Natural killer cell treated with Interleukin-12 subunit alpha and Interleukin-12 subunit beta and Interleukin-15 and Interleukin-18, amount 100 ng/mL, for 72 hours (primary cell): ENCODE results near the gene UBE3C. TPM values are rescaled to one million over a fixed set of nuclear protein-coding genes. Genes with fewer than 3 reads are reported as not detected.
"Not testable (repeated sequence)": the region's sequence is repeated elsewhere in the genome, so short reads cannot be mapped to it uniquely, and the experiment has no call there.

Experiments
- ATAC-seq, 2 donors: fragments of 150-1000 bp; cut with Tn5 transposase in 1 of 2; sonication (Bioruptor Pico), chemical (Tn5 transposase) in 1 of 2; 2 replicates each; pipeline ENCODE4 v1.10.0; 2021
- DNase-seq: peaks from one replicate; pipeline ENCODE4 v3.0.0; 2022; ENCODE audit warnings: low spot score
- H3K27ac Mint-ChIP-seq, 2 donors: 1 replicate in 1 of 2; 2 replicates in 1 of 2; pipeline ENCODE4 v1.8.0; 2022; ENCODE audit warnings: mixed read lengths in 2 of 2, mild to moderate bottlenecking in 1 of 2, moderate library complexity in 1 of 2
- H3K27me3 Mint-ChIP-seq, 2 donors: 1 replicate in 1 of 2; 2 replicates in 1 of 2; pipeline ENCODE4 v1.8.0; 2022; ENCODE audit warnings: mixed read lengths in 2 of 2
- H3K36me3 Mint-ChIP-seq: one replicate; pipeline ENCODE4 v1.8.0; 2022; ENCODE audit warnings: mixed read lengths
- H3K4me1 Mint-ChIP-seq, 2 donors: 1 replicate in 1 of 2; 2 replicates in 1 of 2; pipeline ENCODE4 v1.8.0; 2022; ENCODE audit warnings: low read depth in 2 of 2, mixed read lengths in 2 of 2, mild to moderate bottlenecking in 1 of 2
- H3K4me3 Mint-ChIP-seq: one replicate; pipeline ENCODE4 v1.8.0; 2022; ENCODE audit warnings: mixed read lengths
- H3K9me3 Mint-ChIP-seq: 2 replicates; pipeline ENCODE4 v1.8.0; 2022; ENCODE audit warnings: mixed read lengths
- total RNA-seq, 2 donors: library from RNA; stranded (reverse); gene quantifications; one replicate each; pipeline ENCODE4 v1.2.3, GENCODE V29; 2022

Gene UBE3C
- total RNA-seq, 2 donors from 2014 or later: 69.6 to 117 TPM

DNA sequence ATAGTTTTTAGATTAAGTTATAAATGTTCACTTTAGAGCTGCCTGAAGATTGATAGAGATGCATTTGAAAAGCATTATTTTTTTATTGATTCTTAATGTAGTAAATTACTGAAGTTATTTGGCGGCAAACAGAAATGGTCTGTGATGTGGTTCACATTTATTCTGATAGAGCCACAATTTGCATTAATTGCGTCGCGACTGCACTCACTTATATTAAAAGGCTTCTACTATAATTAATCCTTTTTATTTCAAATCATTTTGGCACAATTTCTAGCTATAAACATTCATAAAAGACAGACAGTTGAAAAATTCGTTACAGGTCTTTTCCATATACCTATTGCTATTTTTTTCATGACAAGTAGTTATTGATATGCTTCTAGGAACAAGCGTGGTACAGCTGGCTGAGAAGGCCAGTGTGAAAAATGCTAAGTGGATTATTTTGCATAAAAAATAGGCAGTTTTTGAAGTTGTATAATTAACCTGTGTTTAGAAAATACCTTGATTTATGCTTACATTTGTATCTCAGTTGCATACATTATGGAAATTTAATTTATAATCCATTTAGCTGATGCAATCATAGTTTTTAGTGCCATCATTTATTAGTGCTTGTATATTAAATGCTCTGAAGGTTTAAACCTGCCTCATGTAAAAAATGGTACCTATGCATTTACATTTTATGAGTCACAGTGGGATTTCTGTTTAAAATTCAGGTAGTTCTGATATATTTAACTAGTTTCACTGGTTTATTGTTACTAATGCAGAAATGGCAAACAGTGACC is 106.0 kb downstream of the UBE3C start:
- DNase-seq: no peak
- no peak for ATAC-seq
- no peaks in the 10 kb centered on the region for H3K4me1 Mint-ChIP-seq
- H3K27me3 Mint-ChIP-seq: no peaks in the 10 kb centered on the region
- no peaks in the 10 kb centered on the region for H3K9me3 Mint-ChIP-seq
- H3K36me3 Mint-ChIP-seq: no peaks in the 10 kb centered on the region
- no peak overlapping the region for H3K27ac Mint-ChIP-seq
- no peak overlapping the region for H3K4me3 Mint-ChIP-seq

DNA sequence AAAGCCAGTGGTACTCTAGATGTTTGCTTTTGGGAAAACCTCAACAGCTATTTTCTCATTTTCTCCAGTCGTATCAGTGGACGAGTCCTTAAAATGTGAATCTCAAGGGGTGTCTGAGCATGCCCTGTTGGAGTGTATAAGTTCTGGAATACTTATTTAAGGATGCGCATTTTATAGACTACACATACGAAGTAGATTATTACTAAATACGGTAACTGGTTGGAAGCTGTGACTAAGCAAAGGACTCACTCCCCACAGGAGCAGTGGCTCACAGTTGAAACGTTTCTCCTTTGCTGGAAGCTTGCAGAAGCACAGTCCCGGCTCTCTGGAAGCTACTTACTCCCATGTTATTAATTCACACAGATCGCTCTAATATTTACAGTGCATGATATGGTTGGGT is 107.3 kb downstream of the UBE3C start:
- H3K4me3 Mint-ChIP-seq: no peak overlapping the region
- no peak for ATAC-seq
- no peaks in the 10 kb centered on the region for H3K36me3 Mint-ChIP-seq
- no peak for DNase-seq
- H3K27me3 Mint-ChIP-seq: no peaks in the 10 kb centered on the region
- no peaks in the 10 kb centered on the region for H3K9me3 Mint-ChIP-seq
- peaks cover 0 to 4% of the 10 kb centered on the region in 2 donors for H3K4me1 Mint-ChIP-seq
- H3K27ac Mint-ChIP-seq: no peak overlapping the region

DNA sequence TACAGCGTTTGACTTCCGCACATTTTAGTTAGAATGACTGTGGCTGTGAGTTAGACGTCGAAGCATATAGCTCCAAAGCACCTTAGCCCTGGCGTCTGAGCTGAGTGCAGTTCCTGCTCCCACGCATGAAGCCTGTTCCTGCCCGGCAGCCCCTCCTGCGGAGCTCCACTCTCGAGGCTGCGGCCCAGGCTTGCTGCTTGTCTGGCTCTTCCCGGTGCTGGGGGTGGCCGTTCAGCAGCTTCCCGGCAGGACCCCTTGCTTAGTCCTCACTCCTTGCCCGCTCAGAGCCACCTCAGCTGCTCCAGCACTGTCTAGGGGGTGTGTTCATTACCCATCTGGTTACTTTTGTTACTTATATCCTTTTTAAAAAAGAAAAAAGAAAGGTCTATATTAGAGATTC is 109.9 kb downstream of the UBE3C start:
- no peaks in the 10 kb centered on the region for H3K36me3 Mint-ChIP-seq
- H3K9me3 Mint-ChIP-seq: no peaks in the 10 kb centered on the region
- DNase-seq: no peak
- H3K4me3 Mint-ChIP-seq: no peak overlapping the region
- no peak for ATAC-seq
- no peaks in the 10 kb centered on the region for H3K27me3 Mint-ChIP-seq
- peaks cover 0 to 4% of the 10 kb centered on the region in 2 donors for H3K4me1 Mint-ChIP-seq
- H3K27ac Mint-ChIP-seq: no peak overlapping the region

DNA sequence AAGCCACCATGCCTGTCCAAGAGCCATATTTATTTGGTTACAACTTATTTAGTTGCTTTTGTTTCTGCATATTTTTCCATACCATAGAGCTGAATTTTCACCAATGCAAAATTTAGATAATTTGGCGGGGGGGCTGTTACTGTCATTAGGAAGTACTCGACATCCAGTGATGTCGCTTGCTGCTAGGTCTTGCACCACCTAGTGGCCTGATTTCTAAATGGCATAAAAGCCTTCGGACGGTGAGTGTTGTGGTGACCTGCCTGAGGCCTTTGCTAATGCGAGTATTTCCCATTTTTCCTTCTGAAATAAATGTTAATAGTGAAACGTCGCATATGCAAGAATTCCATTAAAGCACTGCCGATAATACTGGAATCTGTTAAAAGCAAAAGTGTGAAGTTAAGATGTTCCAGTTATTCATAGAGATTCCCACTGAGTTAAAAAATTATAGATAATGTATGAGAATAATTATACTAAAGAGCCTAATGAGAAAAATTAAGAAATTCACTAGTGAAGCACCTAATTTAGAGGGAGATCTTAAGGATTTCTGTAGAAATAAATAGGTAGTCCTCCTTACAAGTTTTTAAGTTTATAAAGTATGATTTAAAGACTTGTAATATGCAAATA is 112.0 kb downstream of the UBE3C start:
- Mint-ChIP-seq H3K27ac (no peak overlapping the region), H3K27me3 (no peaks in the 10 kb centered on the region), H3K4me3 (no peak overlapping the region), H3K36me3 (no peaks in the 10 kb centered on the region), H3K4me1 (peaks cover 0 to 4% of the 10 kb centered on the region in 2 donors), H3K9me3 (no peaks in the 10 kb centered on the region)
- ATAC-seq: no peak
- DNase-seq: peak; percentile 77

DNA sequence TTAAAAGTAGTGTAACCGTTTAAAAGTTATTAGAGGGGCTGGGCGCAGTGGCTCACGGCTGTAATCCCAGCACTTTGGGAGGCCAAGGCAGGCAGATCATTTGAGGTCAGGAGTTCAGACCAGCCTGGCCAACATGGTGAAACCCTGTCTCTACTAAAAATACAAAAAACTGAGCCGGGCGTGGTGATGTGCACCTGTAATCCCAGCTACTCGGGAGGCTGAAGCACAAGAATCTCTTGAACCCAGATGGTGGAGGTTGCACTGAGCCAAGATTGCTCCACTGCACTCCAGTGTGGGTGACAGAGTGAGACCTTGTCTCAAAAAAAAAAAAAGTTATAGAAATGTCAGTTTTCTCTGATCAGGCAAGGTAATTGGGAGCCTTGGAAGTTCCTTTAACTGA is 113.1 kb downstream of the UBE3C start:
- H3K36me3 Mint-ChIP-seq, DNase-seq, H3K27ac Mint-ChIP-seq: not testable (repeated sequence)

DNA sequence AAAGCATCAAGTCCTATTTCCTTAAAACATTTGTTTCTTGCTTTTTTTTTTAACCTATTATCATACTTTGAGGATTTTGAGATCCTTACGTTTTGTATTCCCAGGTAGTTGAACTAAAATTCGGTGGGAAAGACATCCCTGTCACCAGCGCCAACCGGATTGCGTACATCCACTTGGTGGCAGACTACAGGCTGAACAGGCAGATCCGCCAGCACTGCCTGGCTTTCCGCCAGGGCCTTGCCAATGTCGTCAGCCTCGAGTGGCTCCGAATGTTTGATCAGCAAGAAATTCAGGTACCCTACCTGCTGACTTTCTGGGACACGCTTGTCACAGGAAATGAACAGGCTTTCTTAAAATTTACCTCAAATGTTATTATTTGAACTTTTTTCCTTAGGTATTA is 115.1 kb downstream of the UBE3C start:
- Mint-ChIP-seq H3K4me3 (no peak overlapping the region), H3K27ac (no peak overlapping the region), H3K27me3 (no peaks in the 10 kb centered on the region), H3K36me3 (peaks cover 4% of the 10 kb centered on the region), H3K9me3 (no peaks in the 10 kb centered on the region), H3K4me1 (peaks cover 0 to 4% of the 10 kb centered on the region in 2 donors)
- DNase-seq (no peak), ATAC-seq (no peak)

More for the DNA sequence above, 113.1 kb downstream of the UBE3C start:
- not testable (repeated sequence) for ATAC-seq, H3K9me3 Mint-ChIP-seq, H3K4me3 Mint-ChIP-seq, H3K4me1 Mint-ChIP-seq, H3K27me3 Mint-ChIP-seq

DNA sequence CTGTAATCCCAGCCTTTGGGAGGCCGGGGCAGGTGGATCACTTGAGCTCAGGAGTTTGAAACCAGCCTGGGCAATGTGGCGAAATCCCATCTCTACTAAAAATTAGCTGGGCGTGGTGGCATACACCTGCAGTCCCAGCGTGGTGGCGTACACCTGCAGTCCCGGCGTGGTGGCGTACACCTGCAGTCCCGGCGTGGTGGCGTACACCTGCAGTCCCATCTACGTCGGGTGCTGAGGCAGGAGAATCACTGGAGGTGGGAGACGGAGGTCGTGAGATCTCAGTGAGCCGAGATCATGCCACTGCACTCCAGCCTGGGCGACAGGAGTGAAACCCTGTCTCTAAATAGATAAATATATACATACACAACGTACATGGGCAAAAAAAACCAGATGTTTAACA is 116.1 kb downstream of the UBE3C start:
- not testable (repeated sequence) for H3K4me3 Mint-ChIP-seq, H3K9me3 Mint-ChIP-seq, H3K27me3 Mint-ChIP-seq, H3K27ac Mint-ChIP-seq, ATAC-seq, H3K4me1 Mint-ChIP-seq, H3K36me3 Mint-ChIP-seq, DNase-seq

DNA sequence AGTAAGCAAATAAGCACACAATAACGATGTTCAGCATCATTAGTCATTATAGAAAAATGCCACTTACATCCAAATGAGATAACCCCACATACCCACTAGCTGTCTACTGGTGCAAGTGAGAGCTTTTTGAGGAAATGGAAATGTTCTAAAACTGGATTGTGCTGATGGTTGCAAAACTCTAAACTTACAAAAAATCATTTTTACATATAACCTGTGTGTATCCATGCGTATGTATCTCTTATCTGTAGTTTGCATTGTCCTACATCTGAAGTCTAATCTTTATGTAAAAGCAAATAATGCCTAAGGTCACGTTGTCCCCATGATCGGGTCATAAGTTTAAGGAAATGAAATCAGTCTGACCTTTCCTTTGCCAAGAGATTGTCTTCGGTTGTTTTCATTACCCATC is 116.5 kb downstream of the UBE3C start:
- no peak for DNase-seq
- no peak overlapping the region for H3K27ac Mint-ChIP-seq
- no peaks in the 10 kb centered on the region for H3K4me1 Mint-ChIP-seq
- H3K4me3 Mint-ChIP-seq: no peak overlapping the region
- ATAC-seq: no peak
- H3K9me3 Mint-ChIP-seq: no peaks in the 10 kb centered on the region
- H3K27me3 Mint-ChIP-seq: no peaks in the 10 kb centered on the region
- H3K36me3 Mint-ChIP-seq: peaks cover 4% of the 10 kb centered on the region

DNA sequence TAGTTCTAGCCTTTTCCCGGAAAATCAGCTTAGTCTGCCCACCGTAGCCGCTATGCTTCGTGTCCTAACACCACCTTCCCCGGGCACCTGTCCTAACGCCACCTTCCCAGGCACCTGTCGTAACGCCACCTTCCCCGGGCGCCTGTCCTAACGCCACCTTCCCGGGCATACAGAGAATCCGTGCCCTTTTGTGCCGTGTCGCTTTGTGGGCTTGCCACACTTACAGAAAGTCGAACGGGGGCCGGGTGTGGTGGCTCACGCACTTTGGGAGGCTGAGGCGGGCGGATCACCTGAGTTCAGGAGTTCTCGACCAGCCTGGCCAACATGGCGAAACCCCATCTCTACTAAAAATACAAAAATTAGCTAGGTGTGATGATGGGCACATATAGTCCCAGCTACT is 124.4 kb downstream of the UBE3C start:
- ATAC-seq (no peak), DNase-seq (no peak)
- no peaks in the 10 kb centered on the region for H3K9me3 Mint-ChIP-seq
- H3K27ac Mint-ChIP-seq: no peak overlapping the region
- H3K36me3 Mint-ChIP-seq: peaks cover 13% of the 10 kb centered on the region
- H3K4me3 Mint-ChIP-seq: no peak overlapping the region
- H3K27me3 Mint-ChIP-seq: no peaks in the 10 kb centered on the region
- no peaks in the 10 kb centered on the region for H3K4me1 Mint-ChIP-seq

DNA sequence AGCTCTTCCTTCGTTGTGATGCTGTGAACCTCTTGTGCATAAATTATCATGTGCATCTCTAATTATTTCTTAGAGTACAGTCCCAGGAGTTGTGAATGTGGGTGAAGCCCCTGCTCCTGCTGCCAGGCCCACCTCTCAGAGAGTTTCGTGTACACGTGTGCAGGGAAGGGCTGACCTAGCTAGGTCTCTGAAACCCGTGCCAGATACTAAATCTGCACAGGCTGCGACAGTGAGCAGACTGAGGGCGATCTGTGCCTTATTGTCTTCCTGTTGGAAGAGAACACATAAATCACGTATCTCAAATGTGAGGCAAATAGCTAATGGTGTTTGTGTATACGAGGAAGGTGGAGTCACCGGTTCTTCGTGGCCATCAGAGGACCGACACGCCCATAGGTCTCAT is 126.3 kb downstream of the UBE3C start:
- Mint-ChIP-seq H3K27me3 (no peaks in the 10 kb centered on the region), H3K27ac (no peak overlapping the region), H3K36me3 (peaks cover 18% of the 10 kb centered on the region), H3K4me3 (no peak overlapping the region), H3K4me1 (peaks cover 0 to 3% of the 10 kb centered on the region in 2 donors), H3K9me3 (no peaks in the 10 kb centered on the region)
- no peak for ATAC-seq
- DNase-seq: no peak

DNA sequence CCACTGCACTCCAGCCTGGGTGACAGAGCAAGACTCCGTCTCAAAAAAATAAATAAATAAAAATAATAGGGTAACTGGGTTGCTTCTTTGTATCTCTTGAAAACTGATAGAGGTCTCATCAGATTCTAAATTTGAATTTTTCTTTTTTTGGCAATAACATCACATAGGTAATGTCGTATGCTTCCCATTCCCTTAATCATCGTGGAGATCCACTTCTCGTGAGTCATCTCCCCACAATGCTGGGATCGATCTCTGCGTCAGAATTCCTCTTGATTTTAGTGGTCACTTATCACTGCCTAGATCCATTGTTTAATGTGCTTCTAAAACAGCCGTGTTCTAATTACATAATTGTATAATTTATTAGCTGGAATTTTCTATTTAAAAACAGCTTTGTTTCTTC is 127.5 kb downstream of the UBE3C start:
- no peak for ATAC-seq
- no peak for DNase-seq
- H3K27me3 Mint-ChIP-seq: no peaks in the 10 kb centered on the region
- H3K9me3 Mint-ChIP-seq: no peaks in the 10 kb centered on the region
- no peak overlapping the region for H3K27ac Mint-ChIP-seq
- peaks cover 0 to 3% of the 10 kb centered on the region in 2 donors for H3K4me1 Mint-ChIP-seq
- peaks cover 18% of the 10 kb centered on the region for H3K36me3 Mint-ChIP-seq
- H3K4me3 Mint-ChIP-seq: no peak overlapping the region

DNA sequence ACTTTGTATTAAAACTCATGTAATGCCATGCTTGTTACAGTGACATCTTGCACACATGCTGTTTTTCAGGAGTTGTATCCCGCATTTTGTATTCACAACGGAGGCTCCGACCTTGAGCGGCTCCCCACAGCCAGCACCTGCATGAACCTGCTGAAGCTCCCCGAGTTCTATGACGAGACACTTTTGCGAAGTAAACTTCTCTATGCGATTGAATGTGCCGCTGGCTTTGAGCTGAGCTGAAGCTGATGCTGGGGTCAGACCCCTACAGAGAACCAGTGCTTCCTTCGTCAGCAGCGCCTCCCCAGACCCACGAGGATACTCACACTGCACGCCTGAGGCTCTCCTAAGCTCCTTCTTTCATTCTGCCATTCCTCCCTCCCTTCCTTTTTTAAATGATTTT is 128.8 kb downstream of the UBE3C start:
- Mint-ChIP-seq H3K4me3 (no peak overlapping the region), H3K9me3 (no peaks in the 10 kb centered on the region), H3K4me1 (peaks cover 0 to 11% of the 10 kb centered on the region in 2 donors), H3K27me3 (no peaks in the 10 kb centered on the region), H3K27ac (no peak overlapping the region), H3K36me3 (peaks cover 18% of the 10 kb centered on the region)
- ATAC-seq: no peak
- DNase-seq: no peak

DNA sequence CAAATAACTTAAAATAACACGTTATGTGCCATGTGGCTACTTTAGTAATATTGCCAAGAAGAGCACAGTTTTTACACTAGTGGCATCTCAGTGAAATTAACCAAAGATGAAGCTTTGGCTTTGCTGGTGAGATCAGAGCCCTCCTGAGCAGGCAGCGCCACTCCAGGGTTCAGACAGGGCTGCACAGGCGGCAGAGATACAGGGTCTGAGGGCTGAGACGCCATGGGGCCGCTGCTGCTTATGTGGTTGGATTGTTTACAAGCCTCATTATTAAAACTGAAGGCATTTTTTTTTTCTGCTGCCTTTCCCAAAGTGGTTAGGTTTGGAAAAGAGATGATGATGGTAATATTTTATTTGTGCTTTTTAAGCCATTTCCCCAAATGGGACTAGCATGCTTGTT is 129.2 kb downstream of the UBE3C start:
- Mint-ChIP-seq H3K4me1 (peaks cover 2 to 14% of the 10 kb centered on the region in 2 donors), H3K27ac (no peak overlapping the region), H3K4me3 (no peak overlapping the region), H3K27me3 (no peaks in the 10 kb centered on the region), H3K9me3 (no peaks in the 10 kb centered on the region), H3K36me3 (peaks cover 18% of the 10 kb centered on the region)
- ATAC-seq (no peak), DNase-seq (no peak)

DNA sequence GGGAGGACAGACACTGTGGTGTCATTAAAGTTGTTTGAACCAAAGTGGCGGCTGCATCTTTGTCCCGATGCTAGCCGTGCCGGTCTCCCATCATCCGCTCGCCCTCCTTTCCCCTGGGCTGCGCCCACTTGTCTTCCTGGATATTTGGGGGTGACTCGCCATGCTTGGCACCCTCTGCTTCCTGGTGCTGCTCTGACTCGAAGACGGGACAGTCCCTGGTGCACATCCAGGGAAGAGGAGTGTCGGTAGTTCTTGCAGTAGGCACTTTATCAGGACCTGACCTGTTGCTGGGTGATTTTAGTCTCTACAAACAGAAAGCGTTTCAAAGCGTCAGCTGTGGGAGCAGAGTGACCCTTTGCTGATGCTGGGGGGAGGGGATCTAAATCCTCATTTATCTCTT is 129.8 kb downstream of the UBE3C start:
- no peak for ATAC-seq
- no peaks in the 10 kb centered on the region for H3K9me3 Mint-ChIP-seq
- peaks cover 18% of the 10 kb centered on the region for H3K36me3 Mint-ChIP-seq

More for the DNA sequence above, 129.8 kb downstream of the UBE3C start:
- DNase-seq: no peak
- Mint-ChIP-seq H3K27ac (no peak overlapping the region), H3K4me3 (no peak overlapping the region), H3K4me1 (peaks cover 7 to 20% of the 10 kb centered on the region in 2 donors), H3K27me3 (no peaks in the 10 kb centered on the region)
